Measurements from ENCODE around the gene KRTAP19-3. TPM values are rescaled to one million over a fixed set of nuclear protein-coding genes. Genes with fewer than 3 reads are reported as not detected.

Gene KRTAP19-3
- total and polyA plus RNA-seq, 2 of the 8 experiments (the other 6 are each of a cell fraction or from before 2014, with no cell fraction given) = not detected

DNA sequence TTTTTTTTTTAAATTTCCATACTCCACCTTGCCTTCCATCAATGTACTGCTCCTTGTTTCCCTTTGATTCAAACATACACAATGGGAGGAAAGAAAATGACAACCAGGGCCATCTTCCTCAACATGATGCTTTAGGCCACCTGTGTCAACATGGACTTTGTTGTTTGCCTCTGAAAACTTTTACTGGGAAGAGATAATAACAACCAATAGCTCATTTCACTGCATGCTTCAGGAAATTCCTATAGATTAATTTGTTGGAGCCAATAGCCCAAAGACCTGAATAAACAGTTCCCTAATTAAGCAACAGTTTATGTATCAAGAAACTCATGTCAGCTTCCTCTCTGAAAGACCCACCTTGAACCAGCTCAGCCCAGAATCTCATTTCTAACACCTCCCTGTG is 48.6 kb downstream of the KRTAP19-3 start:
- Histone ChIP-seq H3K23me2 (ENCODE audit: low read depth, low read length) (no peaks in the 10 kb centered on the region), H3K56ac (replicated peaks; ENCODE audit: insufficient read length, low read depth, low read length) (no peak overlapping the region), H4K91ac (replicated peaks; ENCODE audit: insufficient read length, low read length) (no peak overlapping the region), H3K9ac (replicated peaks in 1 of 4; ENCODE audit: extremely low read depth in 1 of 4, low read depth in 3 of 4, low read length in 3 of 4) (no peak overlapping the region), H3K23ac (ENCODE audit: insufficient read length) (no peak overlapping the region), H2BK15ac (ENCODE audit: low read length) (no peak overlapping the region), H3K79me2 (ENCODE audit: control insufficient read depth in 1 of 2, insufficient read depth in 2 of 2, low read length in 2 of 2) (no peaks in the 10 kb centered on the region), H3K9me3 (ENCODE audit: insufficient read depth in 2 of 2, low read depth in 1 of 2, low read length in 1 of 2) (no peaks in the 10 kb centered on the region), H3K14ac (ENCODE audit: insufficient read length) (no peak overlapping the region), H3K27ac (ENCODE audit: low read depth, low read length) (no peak overlapping the region), H3K4ac (replicated peaks; ENCODE audit: insufficient read length, low read depth, low read length) (no peak overlapping the region), H3K4me3 (ENCODE audit: extremely low read depth in 1 of 4, insufficient read depth in 2 of 4, low read depth in 3 of 4, low read length in 4 of 4) (no peak overlapping the region), H2AK5ac (ENCODE audit: low read depth, low read length) (no peak overlapping the region), H4K8ac (ENCODE audit: extremely low read depth, insufficient read depth, low read length) (no peak overlapping the region), H2BK120ac (replicated peaks; ENCODE audit: low read depth, low read length) (no peak overlapping the region), H2BK12ac (ENCODE audit: low read depth, low read length) (no peak overlapping the region), H3K27me3 (replicated peaks in 1 of 4; ENCODE audit: control insufficient read depth in 3 of 4, extremely low read depth in 1 of 4, insufficient read depth in 3 of 4, low read length in 3 of 4) (no peaks in the 10 kb centered on the region), H3K18ac (ENCODE audit: extremely low read depth, low read length) (no peak overlapping the region), H4K20me1 (replicated peaks in 1 of 2; ENCODE audit: control insufficient read depth in 1 of 2, insufficient read depth in 2 of 2, low read length in 2 of 2) (no peaks in the 10 kb centered on the region), H2BK5ac (ENCODE audit: low read depth, low read length) (no peak overlapping the region), H3K36me3 (ENCODE audit: control insufficient read depth in 2 of 4, insufficient read depth in 4 of 4, low read length in 3 of 4) (no peaks in the 10 kb centered on the region), H3K79me1 (ENCODE audit: low read depth, low read length) (no peaks in the 10 kb centered on the region), H2BK20ac (ENCODE audit: low read length) (no peak overlapping the region), H2AFZ (ENCODE audit: low read length) (no peak overlapping the region), H3K4me1 (replicated peaks in 1 of 4; ENCODE audit: control insufficient read depth in 3 of 4, insufficient read depth in 4 of 4, low read length in 3 of 4) (no peaks in the 10 kb centered on the region; a peak in 3 of 7 replicates), H3K4me2 (ENCODE audit: insufficient read depth in 1 of 2, low read depth in 2 of 2, low read length in 2 of 2) (no peak overlapping the region; a peak in 1 of 4 replicates), H4K5ac (ENCODE audit: insufficient read length, low read depth, low read length) (no peak overlapping the region)
- DNase-seq (ENCODE audit: low read depth in 1 of 2, low spot score in 2 of 2) = no peak
- CTCF ChIA-PET (ENCODE audit: partially characterized antibody) = interaction anchor here (0.6 to 3.7 kb wide), 11 partner anchors 10 to 733 kb away, joined by 3 to 20 read pairs (median 5); partner anchors contain the start of genes KRTAP13-4 and KRTAP25-1
- no peak for TF ChIP-seq POU5F1 (IDR thresholded peaks at IDR 0.05; ENCODE audit: low read depth, low read length)
- TF ChIP-seq KDM1A (IDR thresholded peaks at IDR 0.05; ENCODE audit: borderline replicate concordance, low read length) = no peak
- TF ChIP-seq, protein P1, sequence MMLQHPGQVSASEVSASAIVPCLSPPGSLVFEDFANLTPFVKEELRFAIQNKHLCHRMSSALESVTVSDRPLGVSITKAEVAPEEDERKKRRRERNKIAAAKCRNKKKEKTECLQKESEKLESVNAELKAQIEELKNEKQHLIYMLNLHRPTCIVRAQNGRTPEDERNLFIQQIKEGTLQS (IDR thresholded peaks at IDR 0.05; ENCODE audit: insufficient read depth, low read depth, low read length) = no peak
- no peak for TF ChIP-seq EGR1 (IDR thresholded peaks at IDR 0.05; ENCODE audit: borderline replicate concordance, low read depth, low read length)
- TF ChIP-seq PHF8 (conservative IDR thresholded peaks at IDR 0.05; ENCODE audit: low read depth, low read length) = no peak
- TF ChIP-seq JUND (IDR thresholded peaks at IDR 0.05; ENCODE audit: low read length) = no peak
- POLR2A ChIA-PET (ENCODE audit: partially characterized antibody) = no interaction called here
- FAIRE-seq = no peak

Data from H1 (cell line).